NCI-H1105 treated with DMSO at 0.1 percent for 48 hours (cell line): ENCODE data around the gene LSM14B.
A peak's percentile ranks its signal among the peaks of the same experiment; 100 is the strongest.
"Not testable (repeated sequence)": the region's sequence is repeated elsewhere in the genome, so short reads cannot be mapped to it uniquely, and the experiment has no call there.

ENCODE experiments used
- DNase-seq: peaks from one replicate; lab custom pipeline; 2025; lab: John Stamatoyannopoulos, UW

Gene LSM14B

DNA sequence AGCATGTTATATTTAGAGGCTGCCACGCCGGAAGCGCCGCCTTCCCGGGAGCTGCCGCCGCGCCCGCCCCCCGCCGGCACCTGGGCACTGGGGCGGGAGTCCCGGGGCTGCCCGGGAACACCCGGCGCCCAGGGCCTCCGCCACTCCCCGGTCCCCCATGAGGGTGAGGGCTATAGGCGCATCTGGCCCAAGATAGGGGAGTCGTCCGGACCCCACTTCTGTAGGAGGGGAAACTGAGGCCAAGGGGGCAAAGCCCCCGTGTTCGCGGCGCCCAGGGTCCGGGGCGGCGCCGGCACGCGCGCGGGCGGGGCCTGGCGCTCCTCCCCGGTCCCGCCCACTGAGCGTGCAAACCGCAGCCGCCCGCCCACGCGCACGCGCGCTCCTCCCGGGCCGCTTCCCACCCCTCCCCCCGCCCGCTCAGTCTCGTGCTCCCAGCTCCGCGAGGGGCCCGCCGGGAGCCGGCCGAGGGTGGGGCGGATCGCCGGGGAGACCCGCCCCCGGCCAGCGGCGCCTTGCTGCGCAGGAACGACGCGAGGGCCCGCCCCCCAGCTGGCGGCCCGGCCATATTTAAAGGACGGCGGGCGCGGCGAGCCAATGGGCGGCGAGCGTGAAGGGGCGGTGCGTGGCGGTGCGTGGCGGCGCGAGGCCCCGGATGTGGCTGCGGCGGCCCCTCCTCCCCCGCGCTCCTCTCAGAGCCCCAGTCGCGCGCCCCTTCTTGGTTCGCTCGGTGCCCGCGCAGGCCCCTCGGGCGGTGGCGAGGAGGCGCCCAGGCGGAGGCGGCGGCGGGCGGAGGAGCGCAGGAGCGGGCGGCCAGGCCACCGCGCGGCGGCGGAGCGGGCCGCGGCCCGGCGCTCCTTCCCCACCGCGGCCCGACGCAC lies at the start of gene LSM14B:
Gene LSM14B, plus strand, starts transcription at position 700 of the 878 bp plus-strand sequence. CDS start 192 bp downstream, outside the sequence.
- peak; percentile 96 for DNase-seq

- no peak for DNase-seq
Observed at GRCh38 chr20:62073323-62073722, 49.0 kb upstream of the LSM14B start.

DNA sequence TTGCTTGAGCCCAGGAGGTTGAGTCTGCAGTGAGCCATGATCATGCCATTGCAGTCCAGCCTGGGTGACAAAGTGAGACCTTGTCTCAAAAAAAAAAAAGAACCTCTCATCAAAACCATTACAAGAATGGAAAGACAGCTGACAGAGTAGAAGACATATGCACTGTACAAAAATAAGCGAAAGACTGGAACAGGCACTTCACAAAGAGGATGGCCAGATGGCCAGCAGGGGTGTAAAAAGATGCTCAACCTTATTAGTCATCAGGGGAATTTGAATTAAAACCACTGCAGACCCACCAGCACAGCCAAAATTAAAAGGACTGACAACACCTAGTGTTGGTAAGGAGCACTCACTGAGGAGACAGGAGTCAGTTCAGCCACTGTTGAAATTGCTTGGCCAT lies 43.1 kb upstream of the LSM14B start:
- no peak for DNase-seq

- DNase-seq = no peak
Observed at GRCh38 chr20:62080249-62080990, 41.9 kb upstream of the LSM14B start.

GRCh38 chr20:62083312-62083711 lies 39.0 kb upstream of the LSM14B start:
- no peak for DNase-seq

GRCh38 chr20:62084224-62084623 lies 38.1 kb upstream of the LSM14B start:
- not testable (repeated sequence) for DNase-seq

DNA sequence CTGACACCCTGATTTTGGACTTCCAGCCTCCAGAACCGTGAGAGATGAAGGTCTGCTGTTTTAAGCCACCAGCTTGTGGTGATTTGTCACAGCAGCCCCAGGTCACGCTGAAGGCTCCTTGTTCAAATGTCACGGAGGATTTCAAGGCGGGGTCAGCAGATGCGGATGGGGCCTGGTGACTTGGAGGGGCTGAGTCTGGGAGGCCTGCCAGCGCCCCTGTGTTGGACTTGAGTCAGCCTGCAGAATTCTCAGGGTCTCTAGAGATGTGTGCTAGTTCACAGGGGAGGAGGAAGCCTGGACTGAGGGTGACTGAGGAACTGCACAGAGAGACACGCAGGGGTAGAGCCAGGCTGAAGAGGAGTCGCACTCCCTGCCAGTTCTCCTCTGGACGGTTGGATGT lies 37.1 kb upstream of the LSM14B start:
- no peak for DNase-seq

- no peak for DNase-seq
Observed at GRCh38 chr20:62087227-62087626, 35.0 kb upstream of the LSM14B start.

DNA sequence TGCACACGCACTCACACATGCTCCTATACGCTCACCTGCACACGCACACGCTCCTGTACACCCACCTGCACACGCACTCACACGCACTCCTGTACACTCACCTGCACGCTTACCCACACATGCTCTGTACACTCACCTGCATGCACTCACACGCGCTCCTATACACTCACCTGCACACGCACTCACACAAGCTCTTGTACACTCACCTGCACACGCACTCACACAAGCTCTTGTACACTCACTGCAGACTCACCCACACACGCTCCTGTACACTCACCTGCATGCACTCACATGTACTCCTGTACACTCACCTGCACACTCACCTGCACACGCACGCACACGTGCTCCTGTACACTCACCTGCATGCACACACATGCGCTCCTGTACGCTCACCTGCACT lies 34.6 kb upstream of the LSM14B start:
- no peak for DNase-seq

GRCh38 chr20:62088258-62089127 lies 33.8 kb upstream of the LSM14B start:
- DNase-seq = no peak

DNA sequence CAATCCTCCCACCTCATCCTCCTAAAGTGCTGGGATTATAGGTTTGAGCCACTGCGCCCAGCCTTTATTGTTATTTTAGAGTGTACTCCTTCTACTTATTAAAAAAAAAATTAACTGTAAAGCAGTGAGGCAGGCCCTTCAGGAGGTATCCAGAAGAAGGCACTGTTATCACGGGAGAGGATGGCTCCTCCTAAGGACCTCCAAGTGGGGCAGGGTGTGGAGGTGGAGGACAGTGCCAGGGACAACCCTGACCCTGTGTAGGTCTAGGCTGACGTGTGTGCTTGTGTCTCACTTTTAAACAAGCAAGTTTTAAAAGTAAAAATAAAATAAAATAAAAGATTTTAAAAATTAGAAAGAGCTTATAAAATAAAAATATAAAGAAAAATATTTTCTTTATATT lies 32.9 kb upstream of the LSM14B start:
- DNase-seq = no peak

- DNase-seq = no peak
Observed at GRCh38 chr20:62096421-62097380, 25.6 kb upstream of the LSM14B start.

GRCh38 chr20:62097881-62098407 lies 24.3 kb upstream of the LSM14B start:
- DNase-seq = no peak

DNA sequence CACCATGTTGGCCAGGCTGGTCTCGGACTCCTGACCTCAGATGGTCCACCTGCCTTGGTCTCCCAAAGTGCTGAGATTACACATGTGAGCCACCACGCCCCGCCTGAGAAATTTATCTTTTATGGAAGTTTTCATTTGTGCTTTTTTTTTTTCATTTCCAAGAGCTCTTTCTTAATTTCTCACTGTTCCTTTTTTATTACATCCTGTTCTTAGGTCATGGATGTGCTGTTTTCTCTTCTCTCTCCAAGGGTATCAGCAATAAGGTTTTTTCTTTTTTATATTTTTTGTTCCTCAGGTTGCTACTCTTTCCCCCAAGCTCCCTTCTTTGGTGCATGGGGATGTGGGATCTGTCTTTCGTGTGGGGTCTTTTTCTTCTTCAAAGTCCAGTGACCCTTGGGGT lies 21.2 kb upstream of the LSM14B start:
- no peak for DNase-seq

- DNase-seq = no peak
Observed at GRCh38 chr20:62103508-62104233, 18.6 kb upstream of the LSM14B start.

DNA sequence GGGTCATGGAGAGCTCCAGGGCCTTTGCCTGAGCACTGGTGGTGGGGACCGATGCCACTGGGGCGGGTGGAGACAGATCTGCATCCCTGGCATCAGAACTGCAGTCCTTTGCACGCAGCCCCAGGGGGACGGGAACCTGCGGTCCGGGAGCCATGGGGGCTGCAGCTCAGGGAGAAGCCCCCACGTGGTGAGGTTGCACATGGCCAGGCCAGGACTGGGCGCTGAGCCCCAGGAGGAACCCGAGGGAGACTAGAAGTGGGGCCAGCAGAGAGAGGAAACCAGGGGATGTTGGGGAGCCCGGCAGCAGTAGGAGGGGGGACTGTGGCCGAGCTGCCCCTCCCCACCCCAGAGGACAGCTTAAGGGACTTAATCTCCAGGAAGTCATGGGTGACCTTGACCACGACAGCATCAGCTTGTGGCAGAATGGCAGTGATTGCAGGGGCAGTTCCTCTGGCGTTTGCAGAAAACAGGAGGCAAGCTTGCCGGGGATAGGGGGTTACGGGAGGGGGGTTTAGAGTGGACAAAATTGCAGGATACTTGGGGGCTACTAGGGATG lies 18.0 kb upstream of the LSM14B start:
- DNase-seq = no peak

DNA sequence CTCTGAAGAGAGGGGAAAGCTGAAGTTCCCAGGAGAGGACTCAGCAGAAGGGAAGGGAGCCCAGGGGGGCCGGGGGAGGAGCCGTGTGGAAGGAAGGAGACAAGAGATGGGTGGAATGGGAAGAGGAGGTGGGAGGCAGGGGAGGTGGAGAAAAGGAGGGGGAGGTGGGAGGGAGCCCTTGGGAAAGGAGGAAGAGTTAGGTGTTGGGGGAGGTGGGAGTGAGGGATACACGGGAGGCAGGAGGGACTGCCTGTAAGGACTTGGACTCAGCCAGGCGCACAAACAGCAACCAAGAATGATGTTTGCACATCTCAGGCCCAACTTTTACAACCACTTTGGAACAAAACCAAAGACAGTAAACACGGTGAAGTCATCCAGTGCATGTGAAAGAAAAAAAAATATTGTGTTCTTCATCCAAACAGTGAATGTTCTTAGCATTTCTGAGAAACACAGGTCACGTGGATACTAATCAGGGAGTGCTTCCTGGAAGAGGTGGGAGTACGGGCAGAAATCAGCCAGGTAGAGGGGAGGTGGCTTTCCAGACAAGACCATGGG lies 17.4 kb upstream of the LSM14B start:
- DNase-seq = no peak

DNA sequence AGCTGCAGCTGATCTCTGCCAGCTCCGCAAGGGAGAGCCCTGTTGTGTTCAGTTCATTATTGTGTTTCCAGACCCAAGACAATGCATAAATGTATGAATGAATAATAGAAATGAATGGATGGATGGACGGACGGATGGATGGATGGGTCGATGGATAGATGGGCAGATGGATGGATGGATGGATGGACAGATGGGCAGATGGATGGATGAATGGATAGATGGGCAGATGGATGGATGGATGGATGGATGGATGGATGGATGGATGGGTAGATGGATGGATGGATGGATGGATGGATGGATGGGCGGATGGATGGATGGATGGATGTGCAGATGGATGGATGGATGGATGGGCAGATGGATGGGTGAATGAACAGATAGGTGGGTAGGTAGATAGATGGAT lies 16.7 kb upstream of the LSM14B start:
- no peak for DNase-seq

GRCh38 chr20:62111148-62111547 lies 11.1 kb upstream of the LSM14B start:
- DNase-seq = no peak
